ENCODE results near the gene TMEM132D.

TMEM132D gene

DNA sequence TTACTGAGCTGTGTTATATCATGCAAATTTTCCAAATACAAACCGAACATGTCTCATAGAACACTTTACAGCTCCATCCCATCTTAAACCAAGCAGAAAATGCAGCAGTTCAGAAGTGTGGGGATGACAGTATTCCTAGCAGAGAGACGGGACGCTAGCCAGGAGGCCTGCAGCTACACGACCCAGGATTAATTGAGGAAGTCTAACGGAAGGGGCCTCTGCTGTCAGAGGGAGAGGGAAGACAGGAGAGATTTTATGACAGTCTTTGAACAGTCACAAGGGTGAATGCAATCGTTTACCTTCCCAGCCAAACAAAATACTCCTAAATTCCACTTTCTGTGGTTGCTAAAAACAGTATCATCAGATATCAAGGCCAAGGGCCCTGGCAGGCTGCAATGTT, 261.9 kb downstream of the TMEM132D start:
- Histone ChIP-seq H3K9me3 (ENCODE audit: low read length) (no peaks in the 10 kb centered on the region), H3K36me3 (ENCODE audit: insufficient read depth, low read length) (no peaks in the 10 kb centered on the region), H3K4me1 (ENCODE audit: insufficient read depth, low read length) (no peaks in the 10 kb centered on the region), H3K9ac (ENCODE audit: low read length) (no peak overlapping the region), H3K4me3 (ENCODE audit: low read depth in 1 of 2, low read length in 2 of 2) (no peak overlapping the region), H3K27me3 (ENCODE audit: control insufficient read depth in 1 of 2, insufficient read depth in 2 of 2, low read length in 2 of 2) (no peaks in the 10 kb centered on the region), H3K27ac (ENCODE audit: low read depth, low read length) (no peak overlapping the region)

DNA sequence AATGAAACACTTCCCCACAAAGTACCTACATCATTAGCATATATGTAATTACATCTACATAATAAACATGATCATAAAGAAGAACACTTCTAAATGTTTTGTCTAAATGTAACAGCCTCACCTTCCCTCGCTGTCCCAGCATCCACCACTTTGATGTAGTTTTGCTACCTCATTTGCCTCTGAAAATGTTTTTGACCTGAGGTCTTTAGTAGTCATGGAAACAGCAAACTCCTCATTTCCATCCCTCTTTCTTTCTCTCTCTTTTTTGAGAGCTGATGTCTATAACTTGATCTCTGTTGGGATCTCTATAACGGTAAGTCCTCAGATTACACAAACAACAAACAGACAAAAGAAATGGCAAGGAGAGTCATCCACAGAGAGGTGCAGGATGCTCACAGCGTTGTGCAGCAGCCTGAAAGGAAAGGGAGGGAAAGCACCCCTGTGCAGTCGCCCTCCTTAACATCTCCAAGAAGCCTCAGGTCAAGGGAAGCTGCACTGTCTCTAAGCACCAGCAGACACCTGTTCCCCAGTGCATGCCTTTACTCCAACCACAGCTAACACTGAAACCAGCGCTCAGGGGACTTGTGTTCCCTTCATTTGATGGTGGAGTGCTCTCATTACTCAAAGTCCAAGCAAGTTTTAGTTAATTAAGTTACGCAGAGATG, 268.7 kb downstream of the TMEM132D start:
- Histone ChIP-seq H3K27me3 (ENCODE audit: control insufficient read depth in 1 of 2, insufficient read depth in 2 of 2, low read length in 2 of 2) (no peaks in the 10 kb centered on the region), H3K4me3 (ENCODE audit: low read depth in 1 of 2, low read length in 2 of 2) (no peak overlapping the region), H3K36me3 (ENCODE audit: insufficient read depth, low read length) (no peaks in the 10 kb centered on the region), H3K27ac (ENCODE audit: low read depth, low read length) (no peak overlapping the region), H3K9ac (ENCODE audit: low read length) (no peak overlapping the region), H3K9me3 (ENCODE audit: low read length) (no peaks in the 10 kb centered on the region), H3K4me1 (ENCODE audit: insufficient read depth, low read length) (no peaks in the 10 kb centered on the region)

GRCh38 chr12:129631316-129631715, 272.5 kb downstream of the TMEM132D start:
- Histone ChIP-seq H3K9me3 (ENCODE audit: low read length) (no peaks in the 10 kb centered on the region), H3K4me1 (ENCODE audit: insufficient read depth, low read length) (no peaks in the 10 kb centered on the region), H3K9ac (ENCODE audit: low read length) (no peak overlapping the region), H3K4me3 (ENCODE audit: low read depth in 1 of 2, low read length in 2 of 2) (no peak overlapping the region), H3K27me3 (ENCODE audit: control insufficient read depth in 1 of 2, insufficient read depth in 2 of 2, low read length in 2 of 2) (no peaks in the 10 kb centered on the region), H3K27ac (ENCODE audit: low read depth, low read length) (no peak overlapping the region), H3K36me3 (ENCODE audit: insufficient read depth, low read length) (no peaks in the 10 kb centered on the region)

DNA sequence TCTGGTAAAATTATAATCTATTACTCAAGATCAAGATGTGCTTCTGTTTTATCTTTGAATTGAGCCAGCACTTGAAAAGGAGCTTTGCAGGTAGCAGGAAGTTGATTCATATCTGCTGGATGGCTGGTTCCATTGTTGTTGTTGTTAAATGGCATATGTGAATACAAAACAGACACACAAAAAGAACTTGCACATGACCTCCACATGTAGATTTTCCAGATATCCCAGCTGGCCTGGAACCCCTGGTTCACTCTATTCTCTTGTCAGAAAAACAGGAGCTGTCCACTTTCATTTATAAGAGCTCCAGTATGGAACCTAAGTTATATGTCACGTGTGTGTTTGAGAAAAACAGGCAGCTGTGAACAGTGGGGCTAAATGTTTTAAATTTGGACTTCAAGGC, 273.9 kb downstream of the TMEM132D start:
- Histone ChIP-seq H3K9ac (ENCODE audit: low read length) (no peak overlapping the region), H3K4me3 (ENCODE audit: low read depth in 1 of 2, low read length in 2 of 2) (no peak overlapping the region), H3K27me3 (ENCODE audit: control insufficient read depth in 1 of 2, insufficient read depth in 2 of 2, low read length in 2 of 2) (no peaks in the 10 kb centered on the region), H3K4me1 (ENCODE audit: insufficient read depth, low read length) (no peaks in the 10 kb centered on the region), H3K36me3 (ENCODE audit: insufficient read depth, low read length) (no peaks in the 10 kb centered on the region), H3K27ac (ENCODE audit: low read depth, low read length) (no peak overlapping the region), H3K9me3 (ENCODE audit: low read length) (no peaks in the 10 kb centered on the region)

GRCh38 chr12:129622566-129622965, 281.3 kb downstream of the TMEM132D start:
- Histone ChIP-seq H3K27ac (ENCODE audit: low read depth, low read length) (no peak overlapping the region), H3K4me3 (ENCODE audit: low read depth in 1 of 2, low read length in 2 of 2) (no peak overlapping the region), H3K4me1 (ENCODE audit: insufficient read depth, low read length) (no peaks in the 10 kb centered on the region)

GRCh38 chr12:129619271-129619670, 284.6 kb downstream of the TMEM132D start:
- Histone ChIP-seq H3K4me1 (ENCODE audit: insufficient read depth, low read length) (no peaks in the 10 kb centered on the region), H3K9me3 (ENCODE audit: low read length) (no peaks in the 10 kb centered on the region), H3K36me3 (ENCODE audit: insufficient read depth, low read length) (no peaks in the 10 kb centered on the region), H3K9ac (ENCODE audit: low read length) (no peak overlapping the region), H3K27ac (ENCODE audit: low read depth, low read length) (no peak overlapping the region), H3K4me3 (ENCODE audit: low read depth in 1 of 2, low read length in 2 of 2) (no peak overlapping the region), H3K27me3 (ENCODE audit: control insufficient read depth in 1 of 2, insufficient read depth in 2 of 2, low read length in 2 of 2) (no peaks in the 10 kb centered on the region)

More at GRCh38 chr12:129622566-129622965, 281.3 kb downstream of the TMEM132D start:
- Histone ChIP-seq H3K9ac (ENCODE audit: low read length) (no peak overlapping the region), H3K27me3 (ENCODE audit: control insufficient read depth in 1 of 2, insufficient read depth in 2 of 2, low read length in 2 of 2) (no peaks in the 10 kb centered on the region), H3K9me3 (ENCODE audit: low read length) (no peaks in the 10 kb centered on the region), H3K36me3 (ENCODE audit: insufficient read depth, low read length) (no peaks in the 10 kb centered on the region)

DNA sequence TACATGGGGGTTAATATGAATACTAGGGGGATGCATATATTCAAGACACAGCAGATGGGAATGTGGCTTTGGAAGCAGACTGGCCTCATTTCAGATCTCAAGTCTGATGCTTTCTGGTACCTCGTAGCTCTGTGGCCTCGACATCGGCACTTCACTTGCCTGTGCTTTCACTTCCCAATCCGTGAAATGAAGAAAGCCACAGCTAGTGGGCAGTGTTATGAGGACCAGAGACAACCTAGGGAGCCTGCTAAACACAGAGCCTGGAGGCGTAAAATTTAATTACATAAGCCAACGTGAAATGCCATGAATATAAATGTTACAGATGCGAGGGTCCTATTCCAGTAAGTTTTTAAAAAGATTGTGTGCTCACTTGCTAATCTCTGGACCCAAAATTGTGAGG, 286.0 kb downstream of the TMEM132D start:
- H3K9ac ChIP-seq (ENCODE audit: low read length) = no peak overlapping the region
- no peaks in the 10 kb centered on the region for H3K9me3 ChIP-seq (ENCODE audit: low read length)
- H3K27me3 ChIP-seq (ENCODE audit: control insufficient read depth in 1 of 2, insufficient read depth in 2 of 2, low read length in 2 of 2) = no peaks in the 10 kb centered on the region
- H3K27ac ChIP-seq (ENCODE audit: low read depth, low read length) = no peak overlapping the region
- no peaks in the 10 kb centered on the region for H3K4me1 ChIP-seq (ENCODE audit: insufficient read depth, low read length)
- no peaks in the 10 kb centered on the region for H3K36me3 ChIP-seq (ENCODE audit: insufficient read depth, low read length)
- no peak overlapping the region for H3K4me3 ChIP-seq (ENCODE audit: low read depth in 1 of 2, low read length in 2 of 2)

GRCh38 chr12:129615001-129615400, 288.8 kb downstream of the TMEM132D start:
- Histone ChIP-seq H3K4me1 (ENCODE audit: insufficient read depth, low read length) (no peaks in the 10 kb centered on the region), H3K4me3 (ENCODE audit: low read depth in 1 of 2, low read length in 2 of 2) (no peak overlapping the region), H3K27ac (ENCODE audit: low read depth, low read length) (no peak overlapping the region), H3K9ac (ENCODE audit: low read length) (no peak overlapping the region), H3K27me3 (ENCODE audit: control insufficient read depth in 1 of 2, insufficient read depth in 2 of 2, low read length in 2 of 2) (no peaks in the 10 kb centered on the region), H3K9me3 (ENCODE audit: low read length) (no peaks in the 10 kb centered on the region), H3K36me3 (ENCODE audit: insufficient read depth, low read length) (no peaks in the 10 kb centered on the region)

- Histone ChIP-seq H3K27me3 (ENCODE audit: control insufficient read depth in 1 of 2, insufficient read depth in 2 of 2, low read length in 2 of 2) (no peaks in the 10 kb centered on the region), H3K9ac (ENCODE audit: low read length) (no peak overlapping the region), H3K36me3 (ENCODE audit: insufficient read depth, low read length) (no peaks in the 10 kb centered on the region), H3K4me1 (ENCODE audit: insufficient read depth, low read length) (no peaks in the 10 kb centered on the region), H3K27ac (ENCODE audit: low read depth, low read length) (no peak overlapping the region), H3K4me3 (ENCODE audit: low read depth in 1 of 2, low read length in 2 of 2) (no peak overlapping the region), H3K9me3 (ENCODE audit: low read length) (no peaks in the 10 kb centered on the region)
These were observed 289.5 kb downstream of the TMEM132D start for GRCh38 chr12:129614221-129614885.

DNA sequence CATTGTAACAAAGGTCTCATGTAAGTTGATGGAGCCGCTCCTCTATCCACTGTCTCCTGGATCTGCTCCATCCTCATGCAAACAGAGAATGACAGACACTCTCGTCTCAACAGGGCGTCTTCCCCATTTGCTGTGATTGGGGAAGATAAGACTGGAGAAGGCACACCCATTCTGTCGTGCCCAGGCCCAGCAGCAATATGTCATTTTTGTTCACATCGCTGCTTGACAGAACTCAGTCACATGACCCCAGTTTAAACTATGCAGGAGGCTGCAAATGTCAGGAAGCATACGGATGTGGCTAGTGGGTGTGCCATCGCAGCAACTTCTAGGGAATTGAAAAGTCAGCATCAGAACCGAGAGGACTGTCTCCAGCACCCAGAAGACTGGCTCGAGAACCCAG, 290.5 kb downstream of the TMEM132D start:
- Histone ChIP-seq H3K27me3 (ENCODE audit: control insufficient read depth in 1 of 2, insufficient read depth in 2 of 2, low read length in 2 of 2) (no peaks in the 10 kb centered on the region), H3K9ac (ENCODE audit: low read length) (no peak overlapping the region), H3K9me3 (ENCODE audit: low read length) (no peaks in the 10 kb centered on the region), H3K27ac (ENCODE audit: low read depth, low read length) (no peak overlapping the region), H3K36me3 (ENCODE audit: insufficient read depth, low read length) (no peaks in the 10 kb centered on the region), H3K4me3 (ENCODE audit: low read depth in 1 of 2, low read length in 2 of 2) (no peak overlapping the region), H3K4me1 (ENCODE audit: insufficient read depth, low read length) (no peaks in the 10 kb centered on the region)

DNA sequence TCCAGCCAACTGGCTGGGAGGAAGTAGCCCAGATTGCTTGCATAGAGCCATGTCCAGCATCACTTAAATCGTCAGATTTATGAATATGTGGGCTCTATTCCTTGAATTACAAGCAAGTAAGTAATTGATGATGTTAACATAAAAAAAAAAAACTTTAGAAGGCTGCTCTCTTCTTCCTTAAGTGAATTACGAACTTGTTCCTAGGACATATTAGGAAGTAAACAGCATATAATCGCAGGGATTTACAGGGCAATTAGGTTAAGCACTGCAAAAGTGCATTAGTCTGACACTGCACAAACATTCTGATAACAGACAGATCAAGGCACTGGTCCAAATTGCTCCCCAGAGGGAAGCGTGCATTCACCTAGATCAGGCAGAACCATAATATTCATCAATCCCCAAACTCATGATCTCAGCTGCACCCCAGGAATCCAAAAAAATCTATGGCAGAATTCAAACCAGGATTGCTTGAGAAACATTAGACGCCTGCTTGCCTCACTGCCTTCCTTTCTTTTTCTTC, 293.2 kb downstream of the TMEM132D start:
- Histone ChIP-seq H3K4me1 (ENCODE audit: insufficient read depth, low read length) (no peaks in the 10 kb centered on the region), H3K36me3 (ENCODE audit: insufficient read depth, low read length) (no peaks in the 10 kb centered on the region), H3K27ac (ENCODE audit: low read depth, low read length) (no peak overlapping the region), H3K27me3 (ENCODE audit: control insufficient read depth in 1 of 2, insufficient read depth in 2 of 2, low read length in 2 of 2) (no peaks in the 10 kb centered on the region), H3K9ac (ENCODE audit: low read length) (no peak overlapping the region), H3K4me3 (ENCODE audit: low read depth in 1 of 2, low read length in 2 of 2) (no peak overlapping the region), H3K9me3 (ENCODE audit: low read length) (no peaks in the 10 kb centered on the region)

DNA sequence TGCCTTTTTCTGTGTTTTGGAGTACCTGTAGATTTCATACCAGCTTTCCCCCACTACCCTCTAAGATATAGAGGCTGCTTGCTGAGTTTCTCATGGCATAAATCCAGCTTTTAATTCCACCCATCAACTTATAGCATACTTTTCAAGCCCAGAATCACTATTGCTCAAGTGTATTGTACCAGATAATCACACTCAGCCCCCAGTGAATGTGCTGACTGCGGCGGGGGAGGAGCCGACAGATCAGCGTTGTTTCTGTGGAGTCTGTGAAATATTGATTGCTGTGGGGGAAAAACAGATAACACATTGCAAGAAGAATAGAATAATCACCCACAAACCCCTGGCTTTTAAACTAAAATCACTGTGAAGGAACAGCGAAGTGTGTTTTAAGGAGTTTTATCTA, 296.1 kb downstream of the TMEM132D start:
- Histone ChIP-seq H3K4me1 (ENCODE audit: insufficient read depth, low read length) (no peaks in the 10 kb centered on the region), H3K27ac (ENCODE audit: low read depth, low read length) (no peak overlapping the region), H3K9ac (ENCODE audit: low read length) (no peak overlapping the region), H3K27me3 (ENCODE audit: control insufficient read depth in 1 of 2, insufficient read depth in 2 of 2, low read length in 2 of 2) (no peaks in the 10 kb centered on the region), H3K36me3 (ENCODE audit: insufficient read depth, low read length) (no peaks in the 10 kb centered on the region), H3K9me3 (ENCODE audit: low read length) (no peaks in the 10 kb centered on the region), H3K4me3 (ENCODE audit: low read depth in 1 of 2, low read length in 2 of 2) (no peak overlapping the region)
